Neural progenitor cell (in vitro differentiated cells): ENCODE measurements around the gene SOBP. TPM values are rescaled to one million over a fixed set of nuclear protein-coding genes. Genes with fewer than 3 reads are reported as not detected.
"Not testable (repeated sequence)": the region's sequence is repeated elsewhere in the genome, so short reads cannot be mapped to it uniquely, and the experiment has no call there.

Experiments used
- DNase-seq: peaks from one replicate; pipeline ENCODE4 v3.0.0-alpha.2; 2016; ENCODE audit warnings: low spot score
- H2AFZ ChIP-seq: fragments of 200-600 bp; sonication (generic); replicated peaks from 2 replicates; pipeline ENCODE4 v1.6.1; 2016; ENCODE audit warnings: antibody characterized with exemption
- H3F3A ChIP-seq: fragments of 200-600 bp; sonication (generic); 2 replicates; pipeline ENCODE4 v1.6.1; 2016; ENCODE audit warnings: antibody characterized with exemption, low read depth
- H3K27ac ChIP-seq: fragments of 200-600 bp; sonication (generic); 2 replicates; pipeline ENCODE4 v1.5.1; 2016; ENCODE audit warnings: mild to moderate bottlenecking
- H3K27me3 ChIP-seq: fragments of 200-600 bp; sonication (generic); 2 replicates; pipeline ENCODE4 v1.6.1; 2016; ENCODE audit warnings: mild to moderate bottlenecking, moderate library complexity
- H3K36me3 ChIP-seq: fragments of 200-600 bp; sonication (generic); 2 replicates; pipeline ENCODE4 v1.5.1; 2016
- H3K4me1 ChIP-seq: fragments of 200-600 bp; sonication (generic); 2 replicates; pipeline ENCODE4 v1.6.1; 2016; ENCODE audit warnings: mixed run types
- H3K4me2 ChIP-seq: fragments of 200-600 bp; sonication (generic); 2 replicates; pipeline ENCODE4 v1.6.1; 2016
- H3K4me3 ChIP-seq: fragments of 200-600 bp; sonication (generic); 2 replicates; pipeline ENCODE4 v1.5.1; 2016
- H3K79me2 ChIP-seq: fragments of 200-600 bp; sonication (generic); 2 replicates; pipeline ENCODE4 v1.6.1; 2016; ENCODE audit warnings: low read depth
- H3K9ac ChIP-seq: fragments of 200-600 bp; sonication (generic); 2 replicates; pipeline ENCODE4 v1.6.1; 2016
- H3K9me3 ChIP-seq: fragments of 200-600 bp; sonication (generic); 2 replicates; pipeline ENCODE4 v1.5.1; 2016; ENCODE audit warnings: low read depth
- H4K20me1 ChIP-seq: fragments of 200-600 bp; sonication (generic); 2 replicates; pipeline ENCODE4 v1.6.1; 2016; ENCODE audit warnings: low read depth
- H3K27ac Mint-ChIP-seq: 3 replicates; pipeline ENCODE4 v1.8.0; 2021; ENCODE audit warnings: mixed read lengths
- H3K27me3 Mint-ChIP-seq: 2 replicates; pipeline ENCODE4 v1.8.0; 2022; ENCODE audit warnings: low read depth, mild to moderate bottlenecking, inconsistent platforms, moderate library complexity, mixed read lengths; ENCODE audit not compliant: insufficient read depth
- H3K36me3 Mint-ChIP-seq: 3 replicates; pipeline ENCODE4 v1.8.0; 2021; ENCODE audit warnings: mixed read lengths
- H3K4me1 Mint-ChIP-seq: 3 replicates; pipeline ENCODE4 v1.8.0; 2021; ENCODE audit warnings: mixed read lengths
- H3K4me3 Mint-ChIP-seq: 3 replicates; pipeline ENCODE4 v1.8.0; 2021; ENCODE audit warnings: mild to moderate bottlenecking, moderate library complexity, mixed read lengths
- H3K9me3 Mint-ChIP-seq: 3 replicates; pipeline ENCODE4 v1.8.0; 2020; ENCODE audit warnings: mixed read lengths
- EZH2 ChIP-seq: fragments of 200-600 bp; sonication (generic); IDR thresholded peaks from 2 replicates; pipeline ENCODE4 v1.6.1; 2017; ENCODE audit warnings: antibody characterized with exemption, mild to moderate bottlenecking, moderate library complexity
- EZH2phosphoT487 ChIP-seq: fragments of 200-600 bp; sonication (generic); IDR thresholded peaks from 2 replicates; pipeline ENCODE4 v1.6.1; 2017; ENCODE audit warnings: antibody characterized with exemption
- total RNA-seq: library from RNA; depleted of rRNA; stranded (reverse); fragments of >200 nt; gene quantifications from 2 replicates; pipeline ENCODE4 v1.2.3, GENCODE V29; 2015; ENCODE audit warnings: low replicate concordance
- TF ChIP-seq, protein P1 (sequence below): fragments of 200-600 bp; sonication (generic); IDR thresholded peaks from 2 replicates; pipeline ENCODE4 v1.5.1; 2017; ENCODE audit warnings: antibody characterized with exemption, mild to moderate bottlenecking

SOBP gene
- total RNA-seq, 1 donor from 2014 or later, result 12.6 TPM

DNA sequence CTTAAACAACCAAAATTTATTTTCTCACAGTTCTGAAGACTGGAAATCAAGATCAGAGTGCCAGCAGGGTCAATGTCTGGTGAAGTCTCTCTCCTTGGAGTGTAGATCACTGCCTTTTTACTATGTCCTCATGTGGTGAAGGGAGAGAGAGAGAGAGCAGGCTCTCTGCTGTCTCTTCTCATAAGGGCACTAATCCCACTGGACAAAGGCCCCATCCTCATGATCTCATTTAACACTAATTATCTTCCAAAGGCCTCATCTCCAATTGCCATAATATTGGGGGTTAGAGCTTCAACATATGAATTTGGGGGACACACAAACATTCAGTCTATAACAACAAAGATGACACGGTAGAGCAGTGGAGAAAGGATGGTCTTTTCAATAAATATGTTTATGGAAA lies 27.4 kb downstream of the SOBP start:
- Histone ChIP-seq H3K27me3 (no peaks in the 10 kb centered on the region), H3K9me3 (peaks cover 16% of the 10 kb centered on the region), H4K20me1 (no peaks in the 10 kb centered on the region), H3K9ac (no peak overlapping the region), H3K4me3 (no peak overlapping the region), H3K4me1 (no peaks in the 10 kb centered on the region), H2AFZ (no peak overlapping the region), H3K79me2 (no peaks in the 10 kb centered on the region), H3F3A (no peaks in the 10 kb centered on the region), H3K27ac (no peak overlapping the region), H3K4me2 (no peak overlapping the region), H3K36me3 (peaks cover 35% of the 10 kb centered on the region)
- Mint-ChIP-seq H3K27me3 (peaks cover 2% of the 10 kb centered on the region), H3K9me3 (peaks cover 25% of the 10 kb centered on the region), H3K27ac (no peak overlapping the region), H3K4me3 (no peak overlapping the region), H3K4me1 (no peaks in the 10 kb centered on the region), H3K36me3 (peaks cover 46% of the 10 kb centered on the region)
- DNase-seq, result no peak
- TF ChIP-seq, protein P1, sequence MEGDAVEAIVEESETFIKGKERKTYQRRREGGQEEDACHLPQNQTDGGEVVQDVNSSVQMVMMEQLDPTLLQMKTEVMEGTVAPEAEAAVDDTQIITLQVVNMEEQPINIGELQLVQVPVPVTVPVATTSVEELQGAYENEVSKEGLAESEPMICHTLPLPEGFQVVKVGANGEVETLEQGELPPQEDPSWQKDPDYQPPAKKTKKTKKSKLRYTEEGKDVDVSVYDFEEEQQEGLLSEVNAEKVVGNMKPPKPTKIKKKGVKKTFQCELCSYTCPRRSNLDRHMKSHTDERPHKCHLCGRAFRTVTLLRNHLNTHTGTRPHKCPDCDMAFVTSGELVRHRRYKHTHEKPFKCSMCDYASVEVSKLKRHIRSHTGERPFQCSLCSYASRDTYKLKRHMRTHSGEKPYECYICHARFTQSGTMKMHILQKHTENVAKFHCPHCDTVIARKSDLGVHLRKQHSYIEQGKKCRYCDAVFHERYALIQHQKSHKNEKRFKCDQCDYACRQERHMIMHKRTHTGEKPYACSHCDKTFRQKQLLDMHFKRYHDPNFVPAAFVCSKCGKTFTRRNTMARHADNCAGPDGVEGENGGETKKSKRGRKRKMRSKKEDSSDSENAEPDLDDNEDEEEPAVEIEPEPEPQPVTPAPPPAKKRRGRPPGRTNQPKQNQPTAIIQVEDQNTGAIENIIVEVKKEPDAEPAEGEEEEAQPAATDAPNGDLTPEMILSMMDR, result no peak
- no peak for TF ChIP-seq EZH2
- TF ChIP-seq EZH2phosphoT487, result no peak

DNA sequence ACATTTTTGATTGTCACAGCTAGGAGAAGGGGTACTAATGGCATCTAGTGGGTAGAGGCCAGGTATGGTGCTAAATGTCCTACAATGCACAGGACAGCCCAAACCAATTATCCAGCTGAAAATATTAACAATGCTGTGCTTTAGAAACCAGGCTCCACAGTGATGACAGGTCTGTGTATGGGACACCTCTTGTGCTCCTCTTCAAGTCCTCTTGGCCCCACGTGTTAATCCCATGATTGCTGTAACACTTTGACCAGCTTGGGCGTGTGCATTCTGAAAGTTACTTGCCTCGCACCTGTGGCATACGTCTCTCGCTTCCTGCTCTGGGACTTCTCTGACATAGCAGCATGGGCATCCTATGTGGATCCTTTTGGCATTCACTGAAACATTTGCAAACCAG lies 29.3 kb downstream of the SOBP start:
- not testable (repeated sequence) for H3K4me3 ChIP-seq, DNase-seq, H2AFZ ChIP-seq, H3K9ac ChIP-seq, H3K4me3 Mint-ChIP-seq, H3K4me1 ChIP-seq, H3K27me3 Mint-ChIP-seq, H3K27me3 ChIP-seq, H3K4me1 Mint-ChIP-seq, H4K20me1 ChIP-seq, H3F3A ChIP-seq, H3K79me2 ChIP-seq, H3K4me2 ChIP-seq, H3K27ac ChIP-seq, H3K27ac Mint-ChIP-seq
- peaks cover 33% of the 10 kb centered on the region for H3K36me3 ChIP-seq
- H3K9me3 Mint-ChIP-seq, result peaks cover 25% of the 10 kb centered on the region
- peaks cover 16% of the 10 kb centered on the region for H3K9me3 ChIP-seq
- H3K36me3 Mint-ChIP-seq, result peaks cover 40% of the 10 kb centered on the region

DNA sequence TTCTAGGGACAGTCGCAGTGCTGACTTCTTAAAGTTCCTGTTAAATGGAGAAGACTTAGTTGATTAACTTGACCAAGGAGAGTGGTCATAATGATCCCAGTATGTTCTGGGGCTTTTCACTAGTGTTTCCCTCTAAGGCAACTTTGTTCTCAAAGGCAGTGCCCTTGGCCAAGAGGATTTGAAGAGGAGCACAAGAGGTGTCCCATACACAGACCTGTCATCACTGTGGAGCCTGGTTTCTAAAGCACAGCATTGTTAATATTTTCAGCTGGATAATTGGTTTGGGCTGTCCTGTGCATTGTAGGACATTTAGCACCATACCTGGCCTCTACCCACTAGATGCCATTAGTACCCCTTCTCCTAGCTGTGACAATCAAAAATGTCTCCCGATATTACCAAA lies 30.8 kb downstream of the SOBP start:
- H3K27ac ChIP-seq, H4K20me1 ChIP-seq, H3K27ac Mint-ChIP-seq, H3K27me3 ChIP-seq, H3K4me1 ChIP-seq, H3K27me3 Mint-ChIP-seq, H3K79me2 ChIP-seq, DNase-seq, H3K9ac ChIP-seq, H3K4me2 ChIP-seq, H3K9me3 ChIP-seq, H3K4me3 ChIP-seq, H3K4me1 Mint-ChIP-seq, H2AFZ ChIP-seq, H3F3A ChIP-seq, H3K4me3 Mint-ChIP-seq: not testable (repeated sequence)
- H3K9me3 Mint-ChIP-seq, result peaks cover 15% of the 10 kb centered on the region
- peaks cover 43% of the 10 kb centered on the region for H3K36me3 Mint-ChIP-seq
- H3K36me3 ChIP-seq, result peaks cover 19% of the 10 kb centered on the region

DNA sequence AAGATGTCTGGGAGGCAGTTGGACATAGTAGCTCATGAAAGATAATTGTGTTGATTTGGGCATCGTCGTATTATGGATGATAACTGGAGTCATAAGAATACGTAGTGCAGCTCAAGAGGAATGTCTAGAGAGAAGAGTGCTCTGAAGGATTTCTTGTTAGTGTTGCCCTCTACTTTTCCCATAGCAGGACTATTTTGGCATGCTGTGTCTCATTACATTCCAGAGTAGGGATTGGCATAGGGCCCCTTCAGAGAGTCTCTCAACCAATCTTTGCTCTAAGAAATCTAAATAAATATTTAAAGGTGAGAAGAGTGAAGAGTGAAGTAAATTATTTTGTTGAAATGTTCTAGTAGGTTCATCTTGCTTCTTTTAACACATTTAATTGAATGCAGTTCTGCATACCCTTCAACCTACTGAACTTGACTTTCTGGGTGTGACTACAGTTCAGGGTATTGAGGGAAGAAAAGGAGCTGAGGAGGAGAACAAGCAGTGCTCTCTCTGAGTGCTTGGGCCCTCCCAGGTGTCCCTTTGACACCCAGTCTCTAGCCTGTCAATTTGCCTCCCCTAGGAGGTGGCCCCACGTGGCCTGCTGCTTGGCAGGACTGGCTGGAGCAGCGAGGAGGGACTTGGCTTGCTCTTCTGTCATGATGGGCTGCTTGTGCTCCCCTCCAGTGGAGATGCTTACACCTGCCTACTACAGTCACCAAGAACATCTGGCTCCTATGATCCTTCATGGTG lies 33.3 kb downstream of the SOBP start:
- Histone ChIP-seq H3K27ac (no peak overlapping the region), H3K4me1 (no peaks in the 10 kb centered on the region)
- H3K27ac Mint-ChIP-seq, result no peak overlapping the region

More for the DNA sequence above, 33.3 kb downstream of the SOBP start:
- no peaks in the 10 kb centered on the region for H3F3A ChIP-seq
- no peaks in the 10 kb centered on the region for H3K79me2 ChIP-seq
- H3K9me3 ChIP-seq, result no peaks in the 10 kb centered on the region
- no peak overlapping the region for H3K4me3 ChIP-seq
- Mint-ChIP-seq H3K9me3 (no peaks in the 10 kb centered on the region), H3K36me3 (peaks cover 30% of the 10 kb centered on the region), H3K4me3 (no peak overlapping the region), H3K27me3 (no peaks in the 10 kb centered on the region), H3K4me1 (no peaks in the 10 kb centered on the region)
- no peak overlapping the region for H2AFZ ChIP-seq
- no peaks in the 10 kb centered on the region for H3K27me3 ChIP-seq
- TF ChIP-seq EZH2, result no peak
- TF ChIP-seq, protein P1, result no peak
- no peak for TF ChIP-seq EZH2phosphoT487
- no peak overlapping the region for H3K9ac ChIP-seq
- H4K20me1 ChIP-seq, result no peaks in the 10 kb centered on the region
- DNase-seq, result no peak
- H3K4me2 ChIP-seq, result no peak overlapping the region
- no peaks in the 10 kb centered on the region for H3K36me3 ChIP-seq
